ENCODE results near the gene URAD.

The URAD gene

DNA sequence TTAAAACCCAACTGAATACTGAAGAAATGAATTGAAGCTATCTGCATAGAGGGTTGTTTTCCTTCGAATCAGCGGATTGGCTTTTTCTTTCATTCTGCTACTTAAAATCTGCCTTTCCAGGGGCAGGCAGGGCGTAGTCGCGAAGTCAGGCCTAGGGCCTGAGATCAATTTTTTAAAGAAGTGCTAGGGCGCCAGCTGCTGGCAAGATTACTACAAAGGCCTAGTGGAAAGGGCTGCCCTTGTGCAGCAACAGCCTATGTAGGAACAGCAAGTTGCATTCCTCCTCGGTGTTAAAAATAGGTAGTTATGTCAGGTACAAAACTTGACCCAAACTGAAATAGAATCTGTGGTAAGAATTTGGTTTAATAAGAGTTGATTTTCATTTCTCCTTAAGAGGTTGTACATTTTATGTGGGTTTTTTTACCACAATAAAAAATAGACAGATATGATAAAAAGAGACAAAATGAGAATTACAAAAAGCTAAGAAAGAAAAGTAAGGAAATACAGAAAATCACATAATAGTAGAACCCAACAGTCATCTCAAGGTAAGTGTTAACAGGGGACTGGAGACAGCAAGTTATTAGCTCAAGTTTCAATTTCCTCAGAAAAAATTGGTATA is 9.5 kb upstream of the URAD start:
- DNase-seq: no peak

DNA sequence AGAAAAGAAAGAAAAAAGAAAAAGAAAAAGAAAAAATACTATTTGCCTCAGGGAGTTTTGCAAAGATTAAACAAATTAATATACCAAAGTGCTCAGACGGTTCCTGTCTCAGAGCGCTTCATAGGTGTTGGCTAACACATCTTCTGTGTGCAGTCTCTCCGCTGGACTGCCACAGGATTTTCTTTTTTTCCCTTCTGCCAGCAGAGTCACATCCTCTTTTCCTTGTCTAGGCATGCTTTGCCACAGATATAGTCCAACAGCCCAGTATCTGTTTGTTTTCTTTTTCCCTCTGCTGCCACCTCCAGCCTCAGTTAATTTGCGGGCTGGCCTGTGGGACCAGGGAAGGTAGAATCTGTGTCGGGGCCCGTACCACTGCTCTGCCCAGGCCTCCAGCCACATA is 3.4 kb upstream of the URAD start:
- DNase-seq: no peak

DNA sequence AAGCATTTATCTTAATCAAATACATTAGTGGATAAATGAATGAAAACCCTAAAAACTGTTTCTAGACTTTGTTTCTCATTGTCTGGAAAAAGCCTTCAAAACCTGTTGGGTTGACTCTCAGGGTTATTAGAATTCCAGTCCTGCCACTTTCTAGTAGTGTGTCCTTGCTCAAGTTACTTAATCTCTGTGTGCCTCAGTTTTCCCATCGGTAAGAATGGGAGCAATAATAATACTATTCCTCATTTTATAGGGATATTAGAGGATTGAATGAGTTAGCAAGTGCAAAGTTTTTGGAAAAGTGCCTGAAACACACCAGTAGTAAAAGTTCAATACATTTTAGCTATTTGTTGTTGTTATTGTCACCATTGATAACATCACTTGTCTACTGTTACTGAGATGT is 2.9 kb downstream of the URAD start:
- no peak for DNase-seq

DNA sequence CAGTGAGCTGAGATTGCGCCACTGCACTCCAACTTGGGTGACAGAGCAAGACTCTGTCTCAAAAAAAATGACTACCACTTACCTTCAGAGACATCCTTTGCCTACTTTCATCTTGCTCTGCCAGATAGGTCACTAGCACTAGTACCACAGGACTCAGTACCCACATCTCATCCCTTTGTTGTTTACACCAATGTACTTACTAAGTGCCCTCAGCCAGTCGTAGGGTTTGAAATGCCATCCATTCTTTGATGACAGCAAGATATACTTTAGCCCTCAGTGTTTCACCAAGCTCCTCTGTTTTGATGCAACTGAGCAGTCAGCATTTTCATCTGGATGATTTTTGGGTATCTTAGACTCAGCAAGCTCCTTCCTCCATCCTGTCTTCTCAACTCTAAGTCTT is 6.1 kb downstream of the URAD start:
- no peak for DNase-seq

DNA sequence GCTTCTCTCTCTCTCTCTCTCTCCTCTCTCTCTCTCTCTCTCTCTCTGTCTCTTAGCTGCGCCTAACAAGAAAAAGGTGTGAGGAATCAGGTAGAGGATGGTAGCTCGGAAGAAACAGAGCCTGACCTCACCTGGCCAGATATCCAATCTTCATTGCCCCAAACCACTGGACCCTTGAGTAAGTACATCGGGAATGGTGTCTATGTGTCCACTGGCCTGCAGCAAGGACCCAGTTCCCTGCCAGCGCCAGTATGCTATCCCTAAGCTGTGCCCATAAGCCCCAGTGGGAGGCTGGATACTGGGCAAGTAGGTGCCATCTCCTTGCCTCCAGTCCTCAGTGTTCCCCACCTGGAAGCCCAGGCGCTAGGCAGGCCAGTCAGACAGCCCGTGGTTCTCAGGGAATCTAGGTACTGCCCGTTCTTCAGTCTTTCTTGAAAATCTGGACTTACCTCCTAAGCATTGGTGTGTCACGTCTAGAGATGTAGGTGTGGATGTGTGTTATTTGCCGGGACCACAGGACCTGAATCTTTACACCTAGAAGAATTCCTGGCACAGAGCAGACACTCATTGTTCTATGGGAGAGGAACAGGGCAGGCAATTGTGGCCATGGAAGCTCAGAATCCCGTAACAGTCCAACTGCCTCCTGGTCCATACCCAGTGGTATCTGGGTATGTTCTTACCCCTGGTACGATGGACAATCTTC is 7.3 kb downstream of the URAD start:
- no peak for DNase-seq

DNA sequence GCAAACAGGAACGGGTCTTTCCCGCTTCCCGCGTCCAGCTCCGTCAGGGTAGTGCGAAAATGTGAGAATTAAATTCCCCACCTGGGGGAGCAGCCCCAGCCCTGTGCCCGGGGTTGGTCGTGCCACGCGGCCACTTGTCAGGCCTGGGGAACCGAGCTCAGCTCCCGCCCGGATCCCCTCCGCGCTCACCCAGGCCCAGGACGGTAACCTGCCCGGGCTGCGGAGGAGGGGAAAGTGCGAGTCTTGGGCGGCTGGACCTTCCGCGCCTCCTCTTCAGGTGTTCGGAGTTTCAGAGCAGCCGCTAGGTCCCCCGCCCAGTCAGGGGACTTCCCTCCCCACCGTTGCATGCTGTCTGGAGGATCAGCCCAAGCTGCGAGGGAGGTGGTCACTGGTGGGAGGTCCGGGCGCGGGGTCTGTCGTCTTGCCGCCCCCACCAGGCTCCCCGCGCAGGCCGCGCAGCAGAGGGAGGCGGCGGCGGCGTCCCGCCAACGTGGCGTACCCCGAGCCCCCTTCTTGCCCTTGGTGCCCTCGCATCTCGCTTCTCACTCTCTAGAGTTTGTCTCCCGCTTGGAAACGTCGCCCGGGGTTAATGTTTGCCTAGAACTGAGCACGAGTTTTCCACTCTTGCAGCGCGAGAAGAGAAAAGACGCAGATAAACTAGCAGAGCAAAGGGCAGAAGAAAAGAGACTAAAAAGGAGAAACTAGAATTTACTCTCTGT is 8.1 kb downstream of the URAD start:
- no peak for DNase-seq

DNA sequence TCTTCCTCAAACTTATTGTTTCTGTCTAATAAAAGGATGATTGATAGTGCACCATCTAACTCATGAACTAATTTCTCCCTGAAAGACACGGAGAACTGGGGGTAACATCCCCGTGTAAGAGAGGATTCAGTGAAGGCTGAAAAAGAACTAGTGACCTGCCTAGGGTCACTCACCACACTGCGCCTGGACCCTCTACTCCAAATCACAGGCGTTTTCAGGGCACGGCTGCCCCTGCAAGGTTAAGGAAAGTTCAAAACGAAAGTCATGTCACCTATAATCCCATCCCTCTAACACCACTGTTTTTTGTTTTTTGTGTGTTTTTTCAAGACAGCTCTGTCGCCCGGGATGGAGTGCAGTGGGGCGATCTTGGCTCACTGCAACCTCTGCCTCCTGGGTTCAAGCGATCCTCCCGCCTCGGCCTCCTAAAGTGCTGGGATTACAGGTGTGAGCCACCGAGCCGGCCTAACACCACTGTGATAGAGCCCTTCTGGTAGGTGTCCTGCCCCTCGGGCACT is 8.7 kb downstream of the URAD start:
- DNase-seq: no peak

DNA sequence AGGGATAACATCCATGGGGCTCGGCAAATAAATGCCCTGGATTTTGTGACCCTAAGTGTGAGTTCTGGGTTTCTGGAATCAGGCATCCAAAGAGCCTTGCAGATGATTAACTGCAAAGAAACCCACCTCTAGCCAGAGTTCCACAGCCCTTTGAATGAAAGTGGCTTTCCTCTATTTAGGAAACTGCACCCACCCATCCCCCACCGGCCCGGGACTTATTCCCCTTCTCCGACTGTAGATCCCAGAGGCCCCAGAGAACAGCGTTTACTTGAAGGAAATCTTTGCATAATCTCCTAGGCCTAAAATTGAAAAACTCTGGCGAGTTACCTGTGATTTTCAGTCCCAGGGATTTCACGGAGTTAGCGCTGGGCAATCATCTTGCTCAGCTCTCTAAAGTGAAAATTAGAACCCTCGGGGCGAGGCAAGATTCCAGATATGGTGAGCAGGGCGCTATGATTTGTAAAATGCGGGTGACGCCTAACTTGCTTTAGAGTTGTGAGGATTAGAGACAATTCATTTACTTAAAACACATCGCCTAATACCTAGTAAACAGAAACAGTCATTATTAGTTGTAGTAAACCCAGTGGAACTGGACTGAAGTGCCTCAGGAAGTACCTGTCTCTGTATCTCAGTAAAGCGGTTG is 9.4 kb downstream of the URAD start:
- no peak for DNase-seq

DNA sequence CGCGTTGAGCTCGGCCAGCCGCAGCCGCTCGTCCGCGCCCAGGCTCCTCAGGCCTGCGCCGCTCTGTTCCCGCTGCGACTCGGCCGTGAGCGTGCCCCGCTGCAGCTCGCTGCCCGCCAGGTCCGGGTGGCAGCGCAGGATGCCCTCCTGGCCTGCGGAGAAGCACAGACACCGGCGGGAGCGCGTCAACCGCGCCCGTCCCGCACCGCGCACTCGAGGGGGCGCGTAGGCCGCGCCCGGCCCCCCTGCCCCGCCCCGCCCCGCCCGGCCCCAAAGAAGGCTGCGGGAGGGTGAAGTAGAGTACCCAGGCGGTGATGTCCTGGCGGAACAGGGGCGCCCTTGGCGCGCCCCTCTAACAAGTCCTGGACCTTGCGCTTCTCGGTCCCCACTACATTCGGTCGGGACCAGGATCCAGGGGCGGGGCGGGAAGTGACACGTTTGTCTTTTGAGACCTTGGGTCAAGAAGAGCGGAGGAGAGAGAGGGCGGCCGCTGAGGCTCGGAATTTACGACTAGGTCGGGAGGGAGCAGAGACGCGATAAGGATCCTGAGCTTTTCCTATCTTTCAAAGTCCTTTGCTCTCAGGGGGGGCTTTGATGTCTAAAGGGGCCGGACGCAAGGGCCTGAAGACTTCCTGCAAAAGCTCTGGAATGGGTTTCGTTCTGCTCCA is 10.1 kb downstream of the URAD start:
- DNase-seq: no peak

DNA sequence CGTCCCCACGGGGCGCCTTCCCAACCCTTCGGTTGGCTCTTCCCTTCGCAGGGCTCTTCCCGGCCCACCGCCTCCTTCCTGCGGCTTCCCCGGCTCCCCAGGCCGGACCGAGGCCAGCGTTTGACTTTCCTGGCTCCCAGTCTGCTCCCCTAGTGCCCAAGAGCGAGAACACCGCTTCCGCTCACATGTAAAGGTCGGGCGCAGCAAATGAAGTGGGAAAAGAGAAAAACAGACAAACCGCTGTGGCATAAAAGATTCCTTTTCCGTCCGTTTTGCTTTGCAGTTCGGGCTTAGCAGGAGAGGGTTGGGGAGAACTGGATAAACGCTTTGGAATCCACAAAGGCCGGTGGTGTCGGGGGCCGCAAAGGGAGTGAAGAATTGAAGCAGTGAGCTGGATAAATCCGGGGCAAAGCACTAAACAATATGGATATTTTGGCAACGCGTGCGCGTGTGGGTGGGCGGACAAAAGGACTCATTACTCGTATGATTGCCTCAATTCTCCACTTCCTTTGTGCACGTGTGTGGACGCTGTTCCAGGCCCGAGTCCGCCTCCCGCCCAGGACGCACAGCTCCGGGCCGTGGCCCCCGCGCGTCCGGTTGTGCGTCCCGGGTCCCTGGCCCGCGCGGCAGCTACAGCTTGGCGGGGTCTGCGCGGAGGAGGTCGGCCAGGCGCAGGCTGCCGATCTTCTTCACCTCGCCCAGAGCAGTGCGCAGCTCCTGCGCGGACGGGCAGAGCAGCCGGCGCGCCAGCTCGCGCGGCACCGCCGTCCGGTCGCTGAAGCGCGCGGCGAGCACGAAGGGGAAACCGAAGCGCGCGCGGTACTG is 10.8 kb downstream of the URAD start:
- no peak for DNase-seq

DNA sequence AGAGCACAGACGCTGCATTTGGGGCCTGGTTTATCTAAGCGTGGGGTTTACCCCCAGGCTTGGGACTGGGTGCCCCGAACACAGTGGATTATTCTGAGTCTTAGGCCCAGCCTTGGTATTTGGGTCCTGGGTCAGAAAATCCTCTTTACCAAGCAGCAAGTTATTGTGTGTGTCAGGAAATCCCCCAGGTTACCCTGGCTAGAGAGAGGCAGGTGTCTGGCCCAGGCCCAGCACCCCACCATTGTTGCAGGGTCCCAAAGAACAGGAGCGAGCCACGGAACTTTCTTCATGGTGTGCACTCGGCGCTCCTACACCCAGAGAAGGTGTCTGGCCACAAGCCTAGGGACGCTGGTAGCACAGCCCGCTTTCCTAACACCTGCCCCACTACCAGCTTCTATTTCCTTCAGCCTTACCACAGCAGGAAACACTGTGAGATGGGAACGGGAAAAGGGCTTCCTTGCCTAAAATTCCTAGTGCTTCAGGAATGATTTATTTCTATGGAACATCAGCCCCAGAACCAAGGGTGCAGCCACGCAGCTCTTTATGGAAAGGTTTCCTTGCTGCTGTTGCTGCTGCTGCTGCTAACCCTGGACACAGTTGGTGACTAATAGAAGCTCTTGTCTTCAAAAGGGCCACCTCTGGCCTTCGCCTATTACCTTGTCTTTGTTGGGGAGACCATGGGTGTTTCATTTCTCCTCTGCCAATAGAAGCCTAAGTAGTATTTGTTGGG is 12.0 kb downstream of the URAD start:
- DNase-seq: no peak

DNA sequence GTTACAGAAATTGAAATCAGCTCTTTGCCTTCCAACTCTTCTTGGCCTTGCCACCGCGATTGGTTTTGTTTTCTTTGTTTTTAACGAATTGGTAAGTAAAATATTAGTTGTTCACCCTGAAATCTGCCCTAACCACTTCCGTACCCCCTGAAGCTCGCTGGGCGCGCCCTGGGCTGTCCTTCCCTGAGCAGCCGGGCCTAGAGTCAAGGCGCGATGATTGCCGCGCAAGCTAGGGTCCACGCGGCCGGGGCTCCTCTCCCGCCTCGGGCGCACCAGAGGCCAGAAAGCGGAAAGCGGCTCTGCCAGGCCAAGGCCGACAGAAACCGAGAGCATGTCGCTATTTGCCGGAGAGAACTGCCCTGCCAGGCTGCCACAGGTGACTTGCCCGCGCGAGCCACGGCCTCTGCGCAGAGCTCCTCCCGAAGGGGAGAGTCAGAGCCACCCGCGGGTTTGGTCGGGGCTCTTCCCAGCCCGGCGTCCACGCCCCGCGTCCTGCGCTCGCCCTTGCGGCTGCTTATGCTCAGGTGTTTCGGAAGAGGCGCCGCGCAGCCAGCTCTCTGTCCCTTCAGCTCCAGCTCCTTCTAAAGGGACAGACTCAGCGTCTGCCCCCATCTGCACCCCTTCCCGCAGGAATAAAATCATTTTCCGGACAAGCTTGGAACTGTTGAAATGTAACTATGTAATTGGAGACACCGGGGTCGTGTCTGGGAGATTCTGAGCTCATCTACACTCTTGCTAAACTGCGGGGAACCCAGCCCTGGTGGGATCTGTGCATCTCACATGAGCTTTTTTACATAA is 12.7 kb downstream of the URAD start:
- no peak for DNase-seq

DNA sequence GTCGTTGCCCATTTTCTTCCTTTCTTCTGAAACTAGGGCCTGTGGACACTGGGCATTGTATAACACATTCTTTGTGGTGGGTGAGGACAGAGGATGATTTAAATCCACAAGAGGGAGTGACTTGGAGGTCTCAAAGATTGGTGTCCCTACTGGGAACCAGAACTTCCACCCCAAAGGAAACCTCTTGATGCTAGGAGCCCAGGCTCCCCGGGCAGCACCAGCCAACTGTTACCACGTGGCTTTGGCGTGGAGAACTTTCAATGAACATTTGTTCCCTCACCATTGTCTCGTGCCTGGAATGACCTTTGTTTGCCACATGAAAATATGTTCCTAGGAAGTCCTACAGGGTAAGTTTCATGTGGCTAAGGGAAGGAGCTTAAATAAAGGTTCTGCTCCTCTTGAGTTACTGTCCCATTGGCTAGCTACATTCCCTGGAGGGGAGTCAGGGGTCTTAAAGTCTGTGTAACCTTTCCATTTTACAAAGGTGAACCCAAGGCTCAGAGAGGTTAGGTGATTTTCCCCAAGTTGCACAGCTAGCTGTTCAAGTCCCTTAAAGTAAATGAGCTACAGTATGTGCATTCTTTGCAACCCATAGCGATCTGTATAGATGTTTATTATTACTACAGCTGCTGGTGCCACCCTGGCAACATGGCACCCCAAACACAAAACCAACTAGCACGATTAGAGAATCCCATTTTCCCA is 14.4 kb downstream of the URAD start:
- DNase-seq: no peak

DNA sequence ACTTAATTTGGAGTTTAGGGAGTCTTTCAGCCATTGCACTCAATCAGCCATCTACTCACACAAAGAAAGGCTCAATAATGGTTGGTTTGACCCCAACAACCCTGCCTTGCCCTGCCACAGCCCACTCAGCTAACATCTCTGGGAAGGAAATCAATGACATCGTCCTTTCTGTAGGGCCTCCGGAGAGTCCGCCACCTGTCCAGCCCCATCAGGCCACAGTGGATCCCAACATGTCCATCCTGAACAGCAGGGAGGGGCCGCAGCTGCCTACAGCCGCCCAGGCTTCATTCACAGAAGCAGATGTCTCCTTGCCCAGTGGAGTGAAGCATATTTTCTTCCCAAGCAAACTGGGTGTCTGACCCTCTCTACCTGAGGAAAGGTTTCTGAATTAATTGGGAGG is 15.2 kb downstream of the URAD start:
- DNase-seq: no peak

DNA sequence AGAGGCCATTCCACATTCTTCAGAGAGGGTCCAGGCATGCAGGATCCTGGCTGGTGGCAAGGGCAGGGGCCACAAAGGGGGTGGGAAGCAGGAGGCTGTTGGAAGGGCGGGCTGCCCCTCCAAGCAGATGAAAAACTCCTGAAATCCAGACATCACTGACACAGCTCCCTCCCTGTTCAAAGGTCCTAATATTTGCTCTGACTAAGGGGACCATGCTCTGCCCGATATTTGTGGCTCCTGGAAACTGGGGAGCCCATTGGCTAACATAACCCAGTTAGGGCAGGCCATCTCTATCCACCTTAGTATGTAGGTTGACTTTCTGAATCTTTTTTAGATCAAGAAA is 16.0 kb downstream of the URAD start:
- DNase-seq: no peak

DNA sequence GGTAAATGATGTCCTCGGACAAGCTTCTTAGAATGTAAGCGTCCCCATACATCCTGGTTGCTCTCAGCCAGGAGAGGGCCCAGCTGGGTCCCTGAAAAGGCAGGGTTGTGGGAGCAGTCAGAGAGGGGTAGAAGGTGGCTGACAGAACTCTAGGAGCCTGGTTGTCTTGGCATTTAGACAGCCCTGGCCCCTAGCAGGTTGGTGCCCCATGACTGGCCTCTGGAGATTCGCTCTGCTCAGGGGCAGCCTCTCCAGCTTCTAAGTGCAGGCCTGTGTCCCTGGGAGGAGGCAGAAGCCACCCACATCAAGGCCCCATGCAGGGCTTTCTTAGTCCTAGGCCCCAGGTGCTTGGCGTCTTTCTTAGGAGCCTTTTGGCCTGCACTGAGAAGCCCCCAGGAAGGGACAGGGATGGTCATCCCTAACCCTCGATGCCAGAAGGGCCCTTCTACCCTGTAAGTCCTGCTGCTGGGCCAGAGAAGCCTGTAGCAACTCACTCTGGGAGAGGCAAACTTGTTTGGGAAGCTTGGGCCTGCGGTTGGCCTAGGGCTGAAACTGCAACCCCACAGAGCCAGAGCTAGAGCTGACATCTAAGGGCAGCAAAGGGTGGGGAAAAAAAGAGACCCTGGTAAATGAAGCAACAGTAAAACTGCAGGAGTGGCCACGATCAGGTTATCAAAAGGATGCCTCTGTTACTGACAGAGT is 16.6 kb downstream of the URAD start:
- DNase-seq: no peak

DNA sequence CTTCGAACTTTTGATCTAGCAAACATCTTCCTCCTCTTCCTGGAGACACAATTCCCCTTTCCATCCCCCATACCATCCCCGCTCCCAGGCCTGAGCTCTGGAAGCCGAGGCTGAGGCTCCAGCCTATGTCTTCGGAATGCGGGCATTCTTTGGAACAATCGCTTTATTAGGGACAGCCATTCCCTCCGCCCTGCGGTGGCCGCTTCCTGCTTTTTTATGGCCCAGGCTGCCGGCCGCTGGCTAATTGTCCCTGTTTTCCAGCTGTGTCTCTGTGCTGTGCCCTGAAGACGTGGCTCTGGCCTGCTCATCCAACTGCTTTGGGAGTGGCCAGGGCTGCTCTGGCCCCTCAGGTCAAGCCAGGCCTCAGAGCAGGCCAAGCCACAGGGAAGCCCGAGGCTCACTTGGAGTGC is 17.3 kb downstream of the URAD start:
- DNase-seq: no peak

DNA sequence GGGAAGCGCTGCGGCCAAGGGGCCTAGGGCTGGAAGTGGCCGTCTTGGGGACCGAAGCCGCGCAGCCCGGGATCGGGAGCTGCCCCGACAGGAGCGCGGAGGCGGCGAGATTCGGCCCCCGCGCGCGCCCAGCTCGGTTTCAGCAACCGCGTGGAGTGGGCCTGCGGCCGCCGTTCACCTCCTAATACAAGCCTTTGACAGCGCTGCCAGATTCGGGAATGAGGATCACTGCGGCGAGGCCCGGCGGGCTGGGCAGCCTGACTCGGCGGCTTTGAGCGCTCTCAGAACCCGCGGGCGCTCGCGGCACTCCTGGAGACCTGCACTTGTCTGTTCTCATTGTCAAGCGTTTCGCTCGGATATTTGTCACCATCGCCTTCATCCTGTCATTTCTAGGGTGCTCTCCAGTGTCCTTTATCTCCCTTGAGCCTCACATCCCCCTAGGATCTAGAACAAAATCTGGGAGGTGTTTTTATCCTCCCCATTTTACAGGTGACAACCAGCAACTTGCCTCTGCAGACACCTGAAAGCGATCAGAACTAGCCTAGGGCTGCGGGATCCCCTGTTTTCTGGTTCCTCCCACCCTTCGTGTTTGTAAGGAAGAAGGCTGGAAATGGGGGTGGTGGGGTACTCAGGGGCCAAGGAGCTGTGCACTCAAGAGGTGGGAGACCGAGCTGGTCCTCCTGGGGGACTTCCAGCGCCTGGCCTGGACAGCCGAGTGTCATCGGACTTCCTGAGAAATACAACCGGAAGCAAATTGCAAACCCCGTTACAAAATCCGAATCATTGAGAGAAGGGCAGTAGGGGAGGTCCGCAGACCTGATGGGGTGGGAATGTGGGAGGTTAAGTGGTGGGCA is 17.9 kb downstream of the URAD start:
- no peak for DNase-seq

Data from activated CD4-positive, alpha-beta T cell treated with anti-CD3 and anti-CD28 coated beads, Interleukin-2, amount 50 U/mL, for 48 hours (primary cell).